GM12874 (cell line): ENCODE data around the gene IL4R.

Experiments used
- TF ChIP-seq, protein P1 (sequence below): IDR thresholded peaks from 2 replicates; pipeline ENCODE4 v1.5.1; 2011; ENCODE audit warnings: low read depth, mild to moderate bottlenecking, control low read depth, low read length, moderate library complexity; ENCODE audit not compliant: insufficient read depth

Gene IL4R

DNA sequence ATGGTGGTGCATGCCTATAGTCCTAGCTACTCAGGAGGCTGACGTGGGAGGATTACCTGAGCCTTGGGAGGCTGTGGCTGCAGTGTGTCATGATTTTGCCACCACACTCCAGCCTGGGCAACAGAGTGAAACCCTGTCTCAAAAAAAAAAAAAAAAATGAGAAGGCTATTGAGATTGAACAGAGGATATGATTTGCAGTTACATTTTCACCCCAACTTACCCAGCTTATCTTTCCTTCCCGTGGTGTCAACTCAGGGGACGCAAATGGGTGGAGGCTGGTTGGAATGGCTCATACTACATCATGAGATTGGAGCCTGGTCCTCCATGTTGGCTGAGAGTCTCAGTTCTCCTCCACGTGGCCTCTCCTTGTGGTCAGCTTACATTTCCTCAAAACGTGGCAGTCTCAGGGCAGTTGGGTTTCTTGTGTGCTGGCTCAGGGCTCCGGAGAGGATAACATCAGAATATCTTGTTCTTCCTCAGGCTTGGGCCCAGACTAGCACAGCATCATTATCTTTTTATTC lies 28.0 kb upstream of the IL4R start:
- TF ChIP-seq, protein P1, sequence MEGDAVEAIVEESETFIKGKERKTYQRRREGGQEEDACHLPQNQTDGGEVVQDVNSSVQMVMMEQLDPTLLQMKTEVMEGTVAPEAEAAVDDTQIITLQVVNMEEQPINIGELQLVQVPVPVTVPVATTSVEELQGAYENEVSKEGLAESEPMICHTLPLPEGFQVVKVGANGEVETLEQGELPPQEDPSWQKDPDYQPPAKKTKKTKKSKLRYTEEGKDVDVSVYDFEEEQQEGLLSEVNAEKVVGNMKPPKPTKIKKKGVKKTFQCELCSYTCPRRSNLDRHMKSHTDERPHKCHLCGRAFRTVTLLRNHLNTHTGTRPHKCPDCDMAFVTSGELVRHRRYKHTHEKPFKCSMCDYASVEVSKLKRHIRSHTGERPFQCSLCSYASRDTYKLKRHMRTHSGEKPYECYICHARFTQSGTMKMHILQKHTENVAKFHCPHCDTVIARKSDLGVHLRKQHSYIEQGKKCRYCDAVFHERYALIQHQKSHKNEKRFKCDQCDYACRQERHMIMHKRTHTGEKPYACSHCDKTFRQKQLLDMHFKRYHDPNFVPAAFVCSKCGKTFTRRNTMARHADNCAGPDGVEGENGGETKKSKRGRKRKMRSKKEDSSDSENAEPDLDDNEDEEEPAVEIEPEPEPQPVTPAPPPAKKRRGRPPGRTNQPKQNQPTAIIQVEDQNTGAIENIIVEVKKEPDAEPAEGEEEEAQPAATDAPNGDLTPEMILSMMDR: no peak

DNA sequence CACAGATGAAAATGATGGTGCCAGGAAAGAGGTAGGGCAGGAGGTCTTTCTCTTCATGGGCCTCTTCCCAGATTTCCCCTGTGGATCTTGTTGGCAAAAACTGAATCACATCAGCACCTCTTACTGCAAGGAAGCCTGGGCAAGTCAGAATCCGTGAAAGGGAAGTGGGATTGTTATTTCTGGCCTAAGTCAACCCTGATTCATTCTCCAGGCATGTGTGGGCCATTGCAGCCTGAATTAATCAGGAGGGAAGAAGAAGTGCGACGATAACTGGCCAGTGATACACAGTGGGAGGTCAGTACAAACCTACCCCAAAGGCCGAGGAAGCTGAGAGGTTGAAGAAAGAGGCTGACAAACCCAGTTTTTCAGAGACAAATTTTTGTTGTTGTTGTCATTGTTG lies 27.3 kb upstream of the IL4R start:
- TF ChIP-seq, protein P1: no peak

DNA sequence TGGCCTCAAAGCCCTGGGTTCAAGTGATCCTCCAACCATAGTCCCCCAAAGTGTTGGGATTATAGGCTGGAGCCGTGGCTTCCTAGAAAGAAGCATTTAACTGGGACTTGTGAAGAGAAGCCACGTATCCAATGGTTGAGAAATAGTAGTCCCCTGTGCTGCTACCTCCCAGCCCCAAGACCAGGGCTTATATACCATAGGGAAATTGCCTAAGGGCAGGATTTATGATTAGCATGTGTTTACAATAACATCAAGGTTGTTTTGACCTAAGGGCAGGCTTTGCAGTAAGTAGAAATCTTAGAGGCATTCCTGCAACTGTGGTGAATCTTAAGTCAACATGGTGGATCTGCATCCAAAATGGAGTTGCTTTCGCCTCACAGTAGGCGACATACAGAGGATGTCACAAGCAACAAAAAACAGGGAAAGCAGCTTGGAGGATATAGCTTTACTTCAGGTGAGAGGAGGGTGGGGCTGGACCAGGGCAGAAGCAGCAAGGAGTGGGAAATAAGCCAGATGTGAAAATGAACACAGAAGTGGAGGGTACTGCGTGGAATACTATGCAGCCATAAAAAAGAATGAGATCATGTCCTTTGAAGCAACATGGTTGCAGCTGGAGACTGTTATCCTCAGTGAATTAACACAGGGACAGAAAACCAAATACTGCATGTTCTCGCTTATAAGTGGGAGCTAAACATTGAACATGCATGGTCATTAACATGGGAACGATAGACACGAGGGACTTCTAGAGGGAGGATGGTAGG lies 26.5 kb upstream of the IL4R start:
- TF ChIP-seq, protein P1: no peak

DNA sequence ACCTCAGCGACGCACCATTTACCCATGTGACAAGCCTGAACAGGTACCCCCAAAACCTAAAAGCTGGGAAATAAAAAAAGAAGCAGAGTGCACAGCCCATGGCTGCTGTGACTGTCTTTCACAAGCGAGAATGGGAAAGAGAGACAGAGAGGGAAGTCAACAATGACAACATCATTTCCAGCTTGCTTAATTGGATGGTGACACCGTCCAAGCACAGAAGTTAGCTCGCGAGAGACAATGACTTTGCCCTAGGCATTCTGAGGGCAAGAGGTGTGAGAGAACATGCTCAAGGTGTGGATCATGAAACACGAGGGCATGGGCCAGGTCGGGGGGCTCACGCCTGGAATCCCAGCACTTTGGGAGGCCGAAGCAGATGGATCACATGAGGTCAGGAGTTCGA lies 25.9 kb upstream of the IL4R start:
- TF ChIP-seq, protein P1: no peak

DNA sequence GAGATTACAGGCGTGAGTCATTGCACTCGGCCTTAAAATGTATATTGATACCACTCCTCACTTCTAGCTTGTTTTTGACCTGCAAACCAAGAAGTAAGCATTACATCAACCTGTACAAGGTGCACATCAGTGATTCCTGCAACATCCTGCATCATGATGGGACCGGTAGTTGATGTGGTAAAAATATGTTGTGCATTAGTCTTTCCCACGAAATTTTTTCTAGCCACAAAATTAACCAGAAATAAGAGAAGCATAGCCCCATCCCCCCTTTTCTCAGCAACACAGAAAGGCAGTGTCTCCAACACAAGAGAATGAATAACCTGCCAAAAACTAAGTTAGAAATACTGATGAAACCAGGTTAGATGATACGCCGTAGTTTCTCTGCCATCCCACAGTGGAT lies 24.1 kb upstream of the IL4R start:
- TF ChIP-seq, protein P1: no peak

DNA sequence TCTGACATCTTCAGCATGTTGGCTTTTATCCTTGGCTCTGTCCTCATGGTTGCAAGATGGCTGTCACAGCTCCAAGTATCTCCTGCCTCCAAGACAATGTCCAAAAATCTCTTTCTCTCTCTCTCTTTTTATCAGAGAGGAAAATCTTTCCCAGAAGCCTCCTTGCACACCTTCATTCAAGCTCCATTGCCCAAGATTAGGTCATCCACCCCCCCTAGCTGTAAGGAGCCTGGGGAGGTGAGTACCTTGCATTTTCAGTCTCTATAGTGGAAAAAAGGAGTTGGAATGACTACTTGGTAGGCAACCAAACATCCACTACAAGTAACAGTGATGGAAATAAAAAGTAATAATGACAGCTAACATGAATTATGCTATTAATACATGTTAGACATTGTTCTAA lies 23.2 kb upstream of the IL4R start:
- TF ChIP-seq, protein P1: no peak

DNA sequence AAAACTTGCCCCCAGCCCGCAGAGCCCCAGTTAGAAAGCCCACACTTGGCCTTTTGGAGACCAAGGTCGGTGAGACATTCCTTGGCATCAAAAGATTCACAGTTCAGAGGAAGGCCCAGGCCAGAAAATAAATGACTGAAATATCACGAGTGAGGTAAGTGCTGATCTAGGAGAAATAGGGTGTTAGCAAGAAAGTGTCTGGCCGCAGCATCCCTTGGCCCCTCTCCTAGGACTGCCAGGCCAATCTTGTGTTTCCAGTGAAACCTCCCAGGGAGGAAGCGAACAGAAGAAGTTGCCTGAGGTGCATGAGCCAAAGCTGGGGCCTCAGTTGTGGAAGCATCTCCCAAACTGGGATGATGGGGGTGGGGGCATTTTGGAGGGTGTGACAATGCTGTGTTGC lies 22.7 kb upstream of the IL4R start:
- TF ChIP-seq, protein P1: no peak
